Measurements from ENCODE around the gene PCDH19.

Gene PCDH19

DNA sequence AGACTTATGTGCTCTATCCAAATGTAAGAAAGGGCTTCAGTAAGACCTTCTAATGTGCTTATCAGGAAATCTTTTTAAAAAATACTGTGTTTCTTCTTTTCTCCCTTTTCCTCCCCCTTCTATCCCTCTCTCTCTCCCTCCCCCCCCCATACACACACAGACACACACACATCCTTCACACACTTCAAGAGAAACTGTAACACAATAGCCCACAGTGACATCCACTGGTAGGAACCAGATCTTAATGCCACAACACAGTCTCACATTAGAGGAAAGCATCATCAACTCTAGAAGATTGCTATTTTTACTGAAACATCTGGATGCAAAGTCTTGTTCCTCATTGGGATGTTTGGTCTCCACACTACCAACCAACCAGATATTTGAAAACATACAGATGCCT is 4.6 kb downstream of the PCDH19 start:
- DNase-seq = no peak

DNA sequence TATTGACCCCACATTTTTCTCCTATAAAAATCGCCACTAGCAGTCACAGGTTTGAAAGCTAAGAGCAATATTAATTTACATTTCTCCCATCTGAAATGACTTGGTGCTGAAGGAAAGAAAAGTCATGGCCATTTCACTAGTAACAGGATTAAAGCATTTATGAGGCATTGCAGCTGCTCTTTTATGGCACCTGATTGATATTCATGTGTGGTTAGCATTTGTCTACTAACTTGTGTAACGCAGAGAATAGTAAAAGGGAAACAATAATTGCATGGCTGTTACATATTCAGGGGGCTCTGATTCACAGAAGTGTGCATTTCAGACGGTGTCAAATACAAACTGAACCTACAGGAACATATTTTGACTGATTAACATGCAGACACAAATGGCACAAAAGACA is 5.2 kb downstream of the PCDH19 start:
- no peak for DNase-seq

- DNase-seq = no peak
Measured at GRCh38 chrX:100395781-100396180, 14.3 kb downstream of the PCDH19 start.

DNA sequence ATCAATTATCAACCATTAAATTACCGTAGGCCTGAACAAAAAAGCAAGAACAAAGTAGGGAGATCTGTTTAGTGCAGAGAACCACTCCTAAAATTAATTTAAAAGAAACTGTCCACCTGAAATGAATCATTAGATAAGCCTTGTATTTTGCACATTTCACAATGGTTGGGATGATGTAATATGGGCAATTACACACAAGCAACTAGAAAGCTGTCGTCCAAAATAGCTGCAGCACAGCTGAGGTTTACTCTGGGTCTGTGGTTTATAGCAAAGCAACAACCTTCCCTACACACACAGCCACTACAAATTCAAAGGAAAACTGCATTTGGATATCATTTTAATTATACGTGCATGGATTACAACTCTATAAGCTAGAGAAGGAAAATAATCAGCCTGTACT is 28.5 kb downstream of the PCDH19 start:
- no peak for DNase-seq

GRCh38 chrX:100379388-100379986 is 30.6 kb downstream of the PCDH19 start:
- DNase-seq = no peak

DNA sequence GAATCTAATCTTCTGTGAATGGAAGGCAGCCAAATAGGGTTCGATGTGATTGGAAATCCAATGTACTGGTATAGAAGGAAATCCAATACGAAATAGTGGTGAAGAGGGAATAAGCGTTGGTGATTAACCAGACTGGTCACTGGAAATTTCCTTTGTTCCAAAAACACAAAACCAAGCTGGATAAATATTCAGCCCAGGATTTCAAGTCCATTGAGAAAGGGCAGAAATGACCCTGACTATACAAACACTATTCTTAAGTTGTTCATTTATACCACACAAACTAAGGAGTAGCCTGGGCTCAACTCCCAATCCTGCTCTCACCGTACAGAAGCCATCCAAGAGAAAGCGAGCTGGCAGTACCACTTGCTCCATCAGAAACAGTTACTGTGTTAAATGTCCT is 32.2 kb downstream of the PCDH19 start:
- DNase-seq = no peak

- no peak for DNase-seq
Measured at GRCh38 chrX:100376576-100376975, 33.5 kb downstream of the PCDH19 start.

DNA sequence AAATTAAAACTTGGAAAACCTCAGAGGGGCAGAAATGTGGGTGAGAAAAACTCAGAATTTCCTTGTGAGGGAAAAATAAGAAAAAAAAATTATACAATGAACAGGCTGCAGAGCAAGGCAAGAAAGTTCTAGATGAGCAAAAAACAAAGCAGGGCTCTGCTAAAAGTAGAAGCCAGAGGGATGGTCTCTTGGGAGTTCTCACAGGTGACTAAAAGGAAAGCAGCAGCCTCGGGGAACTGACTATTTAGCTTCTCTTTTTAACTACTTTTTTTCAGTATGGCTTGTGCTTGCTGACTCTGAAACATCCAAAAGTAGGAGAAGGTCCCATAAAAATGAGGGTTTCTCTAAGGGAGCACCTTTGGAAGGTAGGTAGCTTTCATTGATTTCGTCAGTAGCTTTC is 36.4 kb downstream of the PCDH19 start:
- no peak for DNase-seq

DNA sequence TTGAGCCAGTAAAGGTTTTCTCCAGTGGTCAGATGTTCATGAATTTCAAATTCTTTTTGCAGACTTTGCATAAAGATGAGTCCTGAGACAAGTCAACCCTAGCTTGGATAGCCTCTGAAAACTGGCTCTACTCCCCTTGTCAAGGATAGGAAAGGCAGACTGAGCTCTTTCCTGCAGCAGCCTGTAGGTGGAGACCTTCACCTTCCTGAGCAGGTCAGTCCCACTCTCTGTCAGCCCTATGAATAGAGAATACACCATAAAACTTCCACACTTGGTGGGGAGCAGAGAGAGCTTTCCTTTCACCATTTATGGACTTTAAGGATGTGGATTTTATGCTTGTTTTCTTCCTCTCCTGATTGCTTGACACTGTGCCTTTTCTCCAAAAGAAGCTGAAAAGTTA is 41.9 kb downstream of the PCDH19 start:
- DNase-seq = no peak

DNA sequence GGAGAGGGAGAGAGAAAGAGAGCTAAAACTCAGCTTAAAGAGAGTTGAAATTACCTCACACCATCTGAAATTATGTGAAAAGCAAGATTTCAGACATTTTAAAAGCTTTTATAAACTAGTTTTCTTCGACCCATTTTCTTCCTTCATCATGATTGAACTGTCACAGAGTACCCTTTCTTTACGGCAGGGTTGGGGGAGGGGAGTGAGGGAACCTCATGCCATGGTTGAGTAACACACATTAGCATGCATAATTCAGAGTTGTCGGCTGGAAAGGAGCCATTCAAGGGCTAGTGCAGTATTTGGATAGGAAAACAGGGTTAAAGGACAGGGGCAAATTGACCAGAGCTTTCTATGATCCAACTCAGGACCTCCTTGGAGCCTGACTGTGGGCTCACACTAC is 46.2 kb downstream of the PCDH19 start:
- no peak for DNase-seq

GRCh38 chrX:100358766-100359165 is 51.3 kb downstream of the PCDH19 start:
- no peak for DNase-seq

DNA sequence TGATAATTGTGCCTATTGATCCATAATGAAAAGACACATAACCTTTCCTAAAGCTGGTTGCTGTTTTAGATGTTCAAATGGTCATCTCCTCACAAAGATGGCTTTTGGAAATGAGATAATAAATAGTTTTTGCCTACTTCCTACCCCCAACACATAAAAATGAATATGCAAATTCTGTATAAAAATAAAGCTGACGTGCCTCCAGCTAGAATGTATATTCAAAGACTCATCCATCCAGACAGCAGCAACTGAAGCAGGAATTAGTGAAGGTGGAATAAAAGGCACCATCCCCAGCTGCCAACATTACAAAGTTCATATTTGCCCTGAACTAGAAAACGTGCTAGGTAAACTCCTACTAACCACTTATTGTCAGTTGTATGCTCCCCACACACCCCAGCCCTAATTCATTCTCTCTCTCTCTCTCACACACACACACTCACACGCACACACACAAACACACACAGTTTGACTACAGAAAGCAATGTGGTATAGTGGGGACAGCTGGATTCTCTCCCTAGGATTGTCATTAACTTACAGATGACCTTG is 53.6 kb downstream of the PCDH19 start:
- DNase-seq = no peak

GRCh38 chrX:100355680-100356079 is 54.4 kb downstream of the PCDH19 start:
- DNase-seq = no peak

- no peak for DNase-seq
Measured at GRCh38 chrX:100353326-100353725, 56.7 kb downstream of the PCDH19 start.

DNA sequence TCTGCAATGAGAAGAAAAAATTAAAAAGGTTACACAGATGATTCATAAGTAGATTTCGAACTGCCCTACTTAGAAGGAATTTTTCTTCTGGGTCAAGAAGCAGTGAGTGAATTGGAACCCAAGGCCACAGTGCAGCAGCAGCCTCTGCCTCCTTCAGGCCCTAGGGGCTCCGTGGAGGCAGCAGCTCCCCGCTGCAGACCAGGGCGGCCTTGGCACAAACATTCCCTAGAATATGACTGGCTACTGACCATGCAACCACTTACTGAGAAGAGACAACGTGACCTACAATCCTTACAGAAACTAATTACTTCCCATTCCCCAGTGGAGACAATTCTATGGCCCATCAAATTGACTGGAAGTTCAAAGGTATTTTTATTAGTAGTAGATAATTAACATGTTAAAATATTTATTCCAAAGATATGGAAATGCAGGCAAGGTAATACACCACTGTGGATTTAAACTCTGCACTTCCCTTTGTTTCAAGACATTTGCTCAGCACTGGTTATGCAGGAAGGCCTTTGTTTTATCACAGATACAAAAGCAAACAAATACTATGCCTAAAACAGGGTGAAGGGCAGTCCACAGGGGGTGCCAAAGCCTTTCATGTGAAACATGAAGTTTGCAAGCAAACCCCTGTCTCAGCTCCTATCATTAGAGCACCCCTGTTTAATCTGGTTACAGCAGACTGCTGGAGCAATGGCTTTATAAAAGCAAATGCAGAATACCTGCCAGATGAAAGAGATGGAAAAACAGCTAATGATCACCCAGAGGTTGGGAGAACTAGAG is 59.2 kb downstream of the PCDH19 start:
- DNase-seq = no peak

DNA sequence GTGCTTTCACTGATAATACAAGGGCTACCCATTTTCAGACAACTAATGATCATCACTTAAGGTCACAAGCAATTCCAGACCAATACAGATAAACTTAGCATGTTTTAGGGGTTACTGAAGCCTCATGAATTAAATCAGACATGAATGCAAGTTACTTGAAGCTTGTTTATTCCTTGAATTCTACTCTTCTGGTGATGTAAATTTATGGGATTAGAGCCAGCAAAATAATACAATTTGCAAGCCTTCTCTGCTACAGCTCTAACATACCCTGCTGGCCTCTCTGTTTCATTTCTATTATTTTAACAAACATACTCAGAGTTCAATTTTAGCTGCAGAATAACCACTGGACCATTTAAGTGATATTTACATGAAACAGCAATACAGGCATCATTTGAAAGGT is 60.7 kb downstream of the PCDH19 start:
- no peak for DNase-seq

DNA sequence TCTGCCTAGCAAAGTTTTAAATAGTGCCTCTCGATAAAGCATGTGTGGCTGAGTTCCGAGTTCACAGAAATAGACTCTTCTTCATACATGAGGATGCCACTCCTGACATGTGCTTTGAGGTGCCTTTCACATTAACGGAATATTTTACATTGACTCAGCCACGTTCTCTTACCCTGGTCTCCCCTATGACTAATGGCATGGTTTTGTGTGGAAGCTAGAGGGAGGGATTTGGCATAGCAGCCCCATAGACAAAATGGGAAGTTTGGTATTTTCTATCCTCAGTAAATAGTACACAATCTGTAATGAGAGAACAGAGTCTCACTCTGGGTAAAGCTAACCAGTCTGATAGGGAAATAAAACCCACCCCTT is 68.9 kb downstream of the PCDH19 start:
- no peak for DNase-seq

GRCh38 chrX:100340491-100341141 is 69.5 kb downstream of the PCDH19 start:
- no peak for DNase-seq

DNA sequence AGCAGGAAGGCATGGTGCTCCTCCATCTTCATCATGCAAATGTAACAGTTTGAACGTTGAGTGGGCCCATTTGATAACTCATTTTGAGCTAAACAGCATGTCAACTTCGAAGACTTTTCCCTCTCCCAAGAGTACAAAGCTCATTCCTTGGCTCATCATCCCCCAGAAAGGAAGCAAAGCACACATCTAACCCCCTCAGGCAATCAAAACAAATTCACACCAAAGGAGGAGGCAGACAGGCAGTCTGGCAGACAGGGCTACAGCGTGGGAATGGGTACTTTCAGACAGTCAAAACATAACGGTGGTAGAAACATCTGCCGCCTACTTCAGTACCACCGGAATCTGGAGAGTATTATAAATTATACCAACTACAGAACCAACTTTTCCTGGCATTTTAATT is 81.7 kb downstream of the PCDH19 start:
- DNase-seq = no peak

DNA sequence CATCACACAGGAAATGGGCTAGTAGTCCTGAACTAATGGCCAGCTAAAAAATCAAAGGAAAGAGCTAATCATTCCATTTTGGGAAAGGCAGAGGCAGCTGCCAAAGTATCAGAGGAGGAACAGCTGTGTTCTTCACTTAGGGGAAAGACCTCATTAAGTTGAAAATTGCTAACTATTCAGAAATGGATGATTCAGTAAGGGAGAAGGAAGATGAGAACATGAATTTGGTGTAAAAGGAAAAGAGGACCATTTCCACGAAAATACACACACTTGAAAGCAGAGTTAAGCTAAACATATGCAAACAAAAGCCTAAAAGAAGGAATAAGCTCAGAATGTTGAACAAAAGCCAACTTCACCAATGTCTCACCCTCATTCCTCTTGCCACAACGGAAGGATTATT is 90.4 kb downstream of the PCDH19 start:
- DNase-seq = no peak

- no peak for DNase-seq
Measured at GRCh38 chrX:100316987-100317386, 93.1 kb downstream of the PCDH19 start.

DNA sequence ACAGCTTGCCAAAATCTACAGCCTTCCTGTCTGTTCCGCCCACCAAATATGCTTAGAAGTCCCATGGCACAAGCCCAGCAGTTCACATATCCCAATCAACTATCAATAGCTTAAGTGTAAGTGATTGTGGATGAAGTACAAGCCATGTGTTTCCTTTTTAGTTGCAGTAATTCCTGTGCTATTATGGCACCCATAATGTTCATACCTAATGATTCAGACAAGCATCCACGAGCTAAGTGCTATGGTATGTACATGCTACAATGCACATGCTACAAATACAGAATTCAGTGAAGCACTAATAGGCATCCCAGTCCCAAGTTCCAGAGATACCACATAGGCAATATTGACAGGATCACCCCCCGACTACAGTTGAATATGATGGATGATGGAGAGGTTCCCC is 94.5 kb downstream of the PCDH19 start:
- DNase-seq = no peak

- no peak for DNase-seq
Measured at GRCh38 chrX:100299559-100299958, 110.5 kb downstream of the PCDH19 start.

DNA sequence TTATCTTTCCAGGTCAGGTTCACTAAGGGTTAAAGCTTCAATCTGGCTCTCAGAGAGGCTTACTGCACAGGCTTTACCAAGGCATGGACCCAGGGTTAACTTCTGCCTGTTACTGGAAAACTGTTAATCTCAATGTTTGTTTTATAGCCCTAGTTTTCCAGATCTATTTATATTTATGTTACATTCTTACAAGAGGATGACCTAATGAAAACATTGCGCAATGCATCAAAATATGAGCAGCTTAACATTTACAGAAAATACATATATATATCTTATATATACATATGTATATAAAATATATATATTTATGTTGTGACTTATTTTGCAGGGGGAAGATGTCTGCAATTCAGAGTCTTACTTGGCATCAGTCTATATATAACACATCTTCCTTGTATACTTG is 112.3 kb downstream of the PCDH19 start:
- DNase-seq = no peak

All from NCI-H2107 (cell line).